ENCODE results near the gene TDG.

The TDG gene

DNA sequence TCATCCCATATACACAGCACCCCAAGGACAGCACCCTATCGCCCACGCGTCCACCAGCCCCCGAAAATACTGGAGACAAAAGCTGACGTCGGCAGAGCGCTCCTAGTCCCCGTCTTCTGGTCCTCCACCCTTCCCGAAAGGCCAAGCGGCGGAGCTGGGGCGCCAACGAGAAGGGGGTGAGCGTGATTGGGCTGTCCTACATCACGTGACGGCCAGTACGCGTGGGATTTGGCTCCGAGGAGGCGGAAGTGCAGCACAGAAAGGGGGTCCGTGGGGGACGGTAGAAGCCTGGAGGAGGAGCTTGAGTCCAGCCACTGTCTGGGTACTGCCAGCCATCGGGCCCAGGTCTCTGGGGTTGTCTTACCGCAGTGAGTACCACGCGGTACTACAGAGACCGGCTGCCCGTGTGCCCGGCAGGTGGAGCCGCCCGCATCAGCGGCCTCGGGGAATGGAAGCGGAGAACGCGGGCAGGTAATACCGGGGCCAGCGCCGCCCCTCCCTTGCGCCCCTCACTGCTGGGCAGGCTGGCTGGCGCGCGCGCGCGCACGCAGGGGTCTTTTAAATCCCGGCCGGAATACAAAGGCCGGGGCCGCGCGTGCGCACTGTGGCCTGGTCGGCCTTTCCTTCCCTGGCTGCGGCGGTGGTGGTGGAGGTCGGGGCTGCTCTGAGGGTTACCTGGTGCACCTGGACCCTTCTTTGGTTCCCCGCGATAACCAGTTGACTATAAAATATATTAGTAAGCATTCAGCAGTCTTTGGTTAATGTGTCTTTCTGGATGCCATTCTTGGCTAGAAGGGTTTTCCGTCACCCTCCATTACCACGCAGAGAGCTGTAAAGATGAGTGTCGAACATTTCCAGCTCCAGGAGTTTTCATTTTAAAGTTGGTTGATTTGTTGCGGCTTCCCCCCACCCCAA is at the start of gene TDG:
TDG (plus strand) TSS at position 283 of the 915 bp plus-strand sequence; CDS start at position 449, 166 bp downstream.
- H3K36me3 Mint-ChIP-seq (ENCODE audit: low read depth) = peaks cover 38% of the 10 kb centered on the region

DNA sequence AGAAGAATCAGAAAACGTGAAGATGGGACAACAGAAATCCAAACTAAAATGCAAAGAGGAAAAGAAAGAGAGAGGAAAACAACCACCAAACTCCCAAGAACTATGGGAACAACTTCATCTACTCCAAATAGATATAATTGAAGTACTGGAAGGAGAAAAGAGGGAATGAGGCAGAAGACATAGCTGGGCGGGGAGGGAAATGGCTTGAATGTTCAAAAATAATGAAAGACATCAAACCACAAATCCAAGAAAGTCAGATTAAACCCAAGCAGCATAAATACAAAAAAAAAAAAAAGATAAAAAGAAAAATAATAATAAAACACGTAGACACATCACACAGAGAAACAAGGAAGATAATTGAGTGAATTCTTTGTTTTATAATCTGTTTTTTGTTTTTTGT is 47.8 kb upstream of the TDG start:
- H3K27ac Mint-ChIP-seq = no peak overlapping the region
- H3K9me3 Mint-ChIP-seq = peaks cover 6% of the 10 kb centered on the region
- no peak overlapping the region for H3K4me3 Mint-ChIP-seq
- no peaks in the 10 kb centered on the region for H3K27me3 Mint-ChIP-seq
- DNase-seq (no peak), ATAC-seq (no peak)
- peaks cover 4% of the 10 kb centered on the region for H3K36me3 Mint-ChIP-seq (ENCODE audit: low read depth)
- no peaks in the 10 kb centered on the region for H3K4me1 Mint-ChIP-seq

More for the DNA sequence above, at the start of gene TDG:
- H3K27me3 Mint-ChIP-seq = no peaks in the 10 kb centered on the region
- DNase-seq = peak; percentile 96
- H3K4me3 Mint-ChIP-seq = peak within 1 kb of the TSS; percentile 99
- peaks cover 58% of the 10 kb centered on the region for H3K4me1 Mint-ChIP-seq
- ATAC-seq = peak; percentile 95
- H3K9me3 Mint-ChIP-seq = no peaks in the 10 kb centered on the region
- peak within 1 kb of the TSS; percentile 98 for H3K27ac Mint-ChIP-seq

DNA sequence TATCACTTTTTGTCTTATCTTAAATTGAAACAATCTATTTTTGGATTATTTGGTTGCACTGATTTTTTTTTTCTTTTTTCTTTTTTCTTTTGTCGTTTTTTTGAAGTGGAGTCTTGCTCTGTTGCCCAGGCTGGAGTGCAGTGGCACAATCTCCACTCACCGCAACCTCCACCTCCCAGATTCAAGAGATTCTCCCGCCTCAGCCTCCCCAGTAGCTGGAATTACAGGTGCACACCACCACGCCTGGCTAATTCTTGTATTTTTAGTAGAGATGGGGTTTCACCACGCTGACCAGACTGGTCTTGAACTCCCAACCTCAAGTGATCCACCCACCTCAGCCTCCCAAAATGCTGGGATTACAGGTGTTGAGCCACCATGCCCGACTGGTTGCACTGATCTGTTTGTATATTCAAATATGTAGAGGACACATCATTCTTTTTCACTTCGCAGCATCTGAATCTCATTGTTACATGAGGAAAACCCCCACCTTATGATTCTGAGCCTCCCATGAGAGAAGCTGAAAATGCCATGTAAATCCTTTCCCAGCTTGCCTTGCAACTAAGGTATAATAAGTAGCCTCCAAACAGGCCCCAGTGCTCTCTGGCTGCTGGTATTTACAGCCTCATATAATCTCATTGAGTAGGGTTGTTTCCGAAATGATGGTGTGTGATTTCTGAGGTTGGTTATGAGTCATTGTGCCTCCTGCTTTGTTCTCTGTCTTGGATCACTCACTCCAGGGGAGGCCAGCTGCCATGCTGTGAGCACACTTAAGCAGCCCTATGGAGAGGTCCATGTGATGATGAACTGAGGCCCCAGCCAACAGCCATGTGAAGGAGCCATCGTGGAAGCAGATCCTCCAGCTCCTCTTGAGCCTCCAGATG is 40.7 kb upstream of the TDG start:
- Mint-ChIP-seq H3K36me3 (ENCODE audit: low read depth) (peaks cover 17% of the 10 kb centered on the region), H3K4me1 (peaks cover 53% of the 10 kb centered on the region), H3K9me3 (no peaks in the 10 kb centered on the region), H3K27ac (peak overlapping the region; percentile 87), H3K27me3 (peaks cover 2% of the 10 kb centered on the region), H3K4me3 (peak overlapping the region; percentile 78)
- DNase-seq (peak; percentile 56), ATAC-seq (peak; percentile 59)

DNA sequence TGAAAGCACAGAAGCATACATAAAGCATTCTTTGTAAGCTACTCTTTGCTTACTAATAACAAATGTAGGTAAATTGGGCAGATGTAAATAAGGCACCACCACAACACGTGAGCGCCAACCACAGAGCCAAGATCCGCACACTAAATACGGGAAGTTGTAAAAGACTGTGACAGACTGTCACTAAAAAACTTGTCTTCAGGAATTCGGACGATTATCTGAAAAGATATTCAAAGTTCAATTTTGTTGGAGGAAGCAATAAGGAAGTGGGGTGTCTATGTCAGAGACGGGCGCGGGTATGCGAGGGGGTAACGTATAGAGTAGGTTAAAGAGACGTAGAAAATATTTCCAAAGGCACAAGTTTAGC is 37.0 kb upstream of the TDG start:
- peaks cover 52% of the 10 kb centered on the region for H3K36me3 Mint-ChIP-seq (ENCODE audit: low read depth)
- DNase-seq (peak; percentile 62), ATAC-seq (no peak)
- H3K27me3 Mint-ChIP-seq = peaks cover 7% of the 10 kb centered on the region
- H3K4me3 Mint-ChIP-seq = peak overlapping the region; percentile 90
- no peaks in the 10 kb centered on the region for H3K9me3 Mint-ChIP-seq
- H3K27ac Mint-ChIP-seq = peak overlapping the region; percentile 97
- H3K4me1 Mint-ChIP-seq = peaks cover 82% of the 10 kb centered on the region

DNA sequence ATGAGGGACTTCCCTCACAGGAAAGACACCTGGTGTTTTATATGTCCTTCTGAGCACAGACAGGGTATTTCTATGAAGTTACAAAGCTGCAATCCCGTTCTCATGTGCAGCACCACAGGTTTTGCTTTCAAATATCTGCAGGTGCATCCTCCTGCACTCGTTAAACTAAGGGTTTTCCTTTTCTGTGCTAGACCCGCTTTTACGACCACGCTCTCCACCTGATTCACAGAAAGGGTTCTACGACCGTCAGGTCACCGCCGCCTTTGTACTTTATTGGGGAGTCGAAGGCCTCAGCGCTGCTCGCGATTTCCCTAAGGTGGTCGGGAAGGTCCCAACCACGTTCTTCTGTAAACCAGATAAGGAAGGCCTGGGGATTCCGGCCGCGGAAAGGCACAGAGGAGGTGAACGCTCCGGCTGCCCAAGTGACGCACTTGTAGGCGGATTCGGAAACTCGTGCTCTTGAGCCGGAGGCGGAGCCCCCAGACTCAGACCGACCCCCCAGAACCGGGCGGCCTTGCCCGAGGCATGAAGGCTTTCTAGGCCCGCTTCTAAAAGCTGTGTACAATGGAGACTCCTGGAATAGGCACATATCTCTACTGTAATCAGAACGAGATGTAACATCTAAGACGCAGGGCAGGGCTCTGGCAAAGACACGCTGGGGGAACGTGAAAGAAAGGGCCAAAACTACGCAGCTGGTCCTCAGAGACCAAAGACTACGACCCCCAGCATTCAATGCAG is 36.5 kb upstream of the TDG start:
- Mint-ChIP-seq H3K27ac (peak overlapping the region; percentile 97), H3K27me3 (peaks cover 7% of the 10 kb centered on the region), H3K4me1 (peaks cover 82% of the 10 kb centered on the region), H3K36me3 (ENCODE audit: low read depth) (peaks cover 56% of the 10 kb centered on the region), H3K4me3 (peak overlapping the region; percentile 90), H3K9me3 (no peaks in the 10 kb centered on the region)
- ATAC-seq = peak; percentile 45
- peak; percentile 86 for DNase-seq

DNA sequence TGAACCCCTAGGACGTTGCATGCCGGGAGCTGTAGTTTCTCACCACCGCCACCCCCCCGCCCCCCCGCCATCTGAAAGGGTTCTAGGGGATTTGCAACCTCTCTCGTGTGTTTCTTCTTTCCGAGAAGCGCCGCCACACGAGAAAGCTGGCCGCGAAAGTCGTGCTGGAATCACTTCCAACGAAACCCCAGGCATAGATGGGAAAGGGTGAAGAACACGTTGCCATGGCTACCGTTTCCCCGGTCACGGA is 36.0 kb upstream of the TDG start:
- no peak for DNase-seq
- Mint-ChIP-seq H3K27me3 (peaks cover 7% of the 10 kb centered on the region), H3K4me1 (peaks cover 82% of the 10 kb centered on the region), H3K9me3 (no peaks in the 10 kb centered on the region), H3K4me3 (peak overlapping the region; percentile 90), H3K27ac (peak overlapping the region; percentile 97), H3K36me3 (ENCODE audit: low read depth) (peaks cover 60% of the 10 kb centered on the region)
- ATAC-seq = no peak

DNA sequence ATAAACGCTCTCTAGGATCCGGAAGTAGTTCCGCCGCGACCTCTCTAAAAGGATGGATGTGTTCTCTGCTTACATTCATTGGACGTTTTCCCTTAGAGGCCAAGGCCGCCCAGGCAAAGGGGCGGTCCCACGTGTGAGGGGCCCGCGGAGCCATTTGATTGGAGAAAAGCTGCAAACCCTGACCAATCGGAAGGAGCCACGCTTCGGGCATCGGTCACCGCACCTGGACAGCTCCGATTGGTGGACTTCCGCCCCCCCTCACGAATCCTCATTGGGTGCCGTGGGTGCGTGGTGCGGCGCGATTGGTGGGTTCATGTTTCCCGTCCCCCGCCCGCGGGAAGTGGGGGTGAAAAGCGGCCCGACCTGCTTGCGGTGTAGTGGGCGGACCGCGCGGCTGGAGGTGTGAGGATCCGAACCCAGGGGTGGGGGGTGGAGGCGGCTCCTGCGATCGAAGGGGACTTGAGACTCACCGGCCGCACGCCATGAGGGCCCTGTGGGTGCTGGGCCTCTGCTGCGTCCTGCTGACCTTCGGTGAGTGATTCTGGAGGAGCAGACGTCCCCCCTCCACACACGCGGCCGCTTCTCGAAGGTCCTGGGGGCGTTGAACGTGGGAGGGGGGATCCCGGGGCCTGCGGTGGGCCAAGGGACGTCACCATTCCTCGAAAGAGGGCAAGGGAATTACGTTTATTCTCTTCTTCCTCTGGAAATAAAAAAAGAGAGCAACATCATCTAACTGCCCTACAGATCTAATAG is 35.5 kb upstream of the TDG start, which contains the start of gene HSP90B1:
HSP90B1 (plus strand) TSS at position 377 of the 753 bp plus-strand sequence; CDS start at position 483, 106 bp downstream.
- H3K9me3 Mint-ChIP-seq = no peaks in the 10 kb centered on the region
- DNase-seq (peak; percentile 99), ATAC-seq (peak; percentile 60)
- H3K27ac Mint-ChIP-seq = peak within 1 kb of the TSS; percentile 97
- peaks cover 60% of the 10 kb centered on the region for H3K36me3 Mint-ChIP-seq (ENCODE audit: low read depth)
- H3K27me3 Mint-ChIP-seq = peaks cover 7% of the 10 kb centered on the region
- peak within 1 kb of the TSS; percentile 90 for H3K4me3 Mint-ChIP-seq
- peaks cover 82% of the 10 kb centered on the region for H3K4me1 Mint-ChIP-seq

DNA sequence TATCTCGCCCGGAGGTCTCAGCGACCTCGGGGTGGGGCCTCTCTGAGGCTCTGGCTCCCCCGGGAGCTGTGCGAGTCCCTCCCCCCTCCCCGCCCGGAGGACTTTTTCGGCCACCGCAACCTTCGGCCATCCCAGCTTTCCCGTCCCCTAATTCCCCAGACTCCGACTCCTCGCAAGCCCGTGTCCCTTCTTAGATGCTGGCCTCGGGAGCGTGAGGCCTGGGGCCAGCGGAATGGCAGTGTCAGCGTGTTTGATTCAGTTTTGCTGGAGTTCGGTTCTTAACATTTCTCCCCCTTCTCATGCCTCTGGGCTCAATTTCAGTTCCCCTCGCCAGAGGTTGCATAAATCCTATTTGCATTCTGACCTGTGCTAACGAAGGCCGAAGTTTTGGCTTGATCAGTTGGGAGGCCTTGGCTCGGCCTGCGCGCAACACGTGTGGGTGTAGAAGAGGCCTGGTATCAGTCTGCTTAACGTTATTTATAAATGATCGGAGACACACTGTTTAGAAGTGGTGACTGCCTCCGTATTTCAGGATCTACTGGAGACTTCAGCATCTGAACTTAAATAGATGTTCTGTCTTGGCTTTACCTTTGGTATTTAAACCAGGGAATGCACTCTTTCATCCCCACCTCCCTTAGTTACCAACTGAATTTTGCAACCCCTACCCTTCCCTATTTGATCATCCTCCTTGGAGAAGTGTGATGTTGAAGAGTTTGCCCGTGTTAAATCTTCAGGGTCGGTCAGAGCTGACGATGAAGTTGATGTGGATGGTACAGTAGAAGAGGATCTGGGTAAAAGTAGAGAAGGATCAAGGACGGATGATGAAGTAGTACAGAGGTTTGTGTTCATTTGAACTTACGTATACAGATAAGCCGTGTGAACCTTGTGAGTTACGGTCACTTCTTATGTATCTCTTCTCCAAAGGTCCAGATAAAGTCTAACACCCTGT is 34.6 kb upstream of the TDG start:
- DNase-seq (peak; percentile 41), ATAC-seq (no peak)
- H3K27ac Mint-ChIP-seq = peak overlapping the region; percentile 97
- no peaks in the 10 kb centered on the region for H3K9me3 Mint-ChIP-seq
- H3K4me1 Mint-ChIP-seq = peaks cover 82% of the 10 kb centered on the region
- H3K36me3 Mint-ChIP-seq (ENCODE audit: low read depth) = peaks cover 66% of the 10 kb centered on the region
- H3K4me3 Mint-ChIP-seq = peak overlapping the region; percentile 90
- H3K27me3 Mint-ChIP-seq = peaks cover 7% of the 10 kb centered on the region

DNA sequence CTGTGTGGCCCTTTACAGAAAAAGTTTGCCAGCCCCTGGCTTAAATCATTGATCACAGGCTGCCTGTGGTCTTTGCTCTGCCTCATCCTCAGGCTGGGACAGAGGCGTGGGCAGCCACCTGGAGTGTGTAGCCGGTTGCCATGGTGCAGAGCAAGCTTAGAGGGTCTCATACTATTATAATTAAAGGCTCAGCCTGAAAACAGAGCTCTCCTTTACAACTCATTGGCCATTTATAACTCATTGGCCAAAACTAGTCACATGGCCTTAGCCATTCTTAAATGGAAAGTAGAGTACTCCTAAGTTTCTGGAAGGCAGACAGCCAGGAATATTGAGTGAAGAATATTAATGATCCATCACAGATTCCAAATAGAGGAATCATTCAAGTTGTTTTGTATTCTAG is 32.4 kb upstream of the TDG start:
- peaks cover 7% of the 10 kb centered on the region for H3K27me3 Mint-ChIP-seq
- DNase-seq (no peak), ATAC-seq (no peak)
- peak overlapping the region; percentile 97 for H3K27ac Mint-ChIP-seq
- peak overlapping the region; percentile 90 for H3K4me3 Mint-ChIP-seq
- peaks cover 80% of the 10 kb centered on the region for H3K4me1 Mint-ChIP-seq
- peaks cover 76% of the 10 kb centered on the region for H3K36me3 Mint-ChIP-seq (ENCODE audit: low read depth)
- no peaks in the 10 kb centered on the region for H3K9me3 Mint-ChIP-seq

DNA sequence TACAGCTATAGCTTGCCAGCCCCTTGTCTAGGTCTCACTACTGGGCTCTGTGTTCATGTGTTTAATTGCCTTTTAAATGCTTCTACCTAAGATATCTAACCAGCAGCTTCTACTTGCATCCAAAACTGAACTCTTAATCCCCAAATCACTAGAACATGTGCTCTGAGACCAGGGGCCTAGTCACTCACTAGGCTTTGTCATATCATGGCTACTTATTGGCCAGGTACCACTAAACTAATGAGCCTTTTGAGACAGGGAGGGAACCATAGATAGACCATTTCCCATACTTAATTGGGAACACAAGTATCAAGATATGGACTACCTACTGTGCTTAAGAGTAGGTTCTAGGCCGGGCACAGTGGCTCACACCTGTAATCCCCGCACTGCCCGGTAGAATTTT is 29.0 kb upstream of the TDG start:
- DNase-seq (no peak), ATAC-seq (no peak)
- H3K27ac Mint-ChIP-seq = peak overlapping the region; percentile 78
- peaks cover 77% of the 10 kb centered on the region for H3K4me1 Mint-ChIP-seq
- no peaks in the 10 kb centered on the region for H3K9me3 Mint-ChIP-seq
- H3K27me3 Mint-ChIP-seq = no peaks in the 10 kb centered on the region
- peaks cover 90% of the 10 kb centered on the region for H3K36me3 Mint-ChIP-seq (ENCODE audit: low read depth)
- no peak overlapping the region for H3K4me3 Mint-ChIP-seq

DNA sequence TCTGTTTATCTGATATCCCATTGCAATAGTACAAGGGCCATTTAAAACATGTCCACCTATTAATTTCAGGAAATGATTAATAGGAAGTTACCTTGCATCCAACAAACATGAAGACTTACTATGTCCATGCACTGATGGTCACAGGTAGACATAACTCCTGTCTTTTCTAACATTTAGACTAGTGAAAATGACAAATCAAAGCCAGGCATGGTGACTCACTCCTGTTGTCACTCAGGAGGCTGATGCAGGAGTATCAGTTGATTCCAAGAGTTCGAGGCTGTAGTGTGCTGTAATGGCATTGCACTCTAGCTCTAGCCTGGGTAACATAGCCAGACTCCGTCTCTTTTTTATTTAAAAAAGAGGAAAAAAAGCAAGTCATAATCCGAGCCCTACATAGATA is 20.7 kb upstream of the TDG start:
- Mint-ChIP-seq H3K27ac (no peak overlapping the region), H3K9me3 (no peaks in the 10 kb centered on the region), H3K4me1 (peaks cover 55% of the 10 kb centered on the region), H3K36me3 (ENCODE audit: low read depth) (peaks cover 93% of the 10 kb centered on the region), H3K4me3 (no peak overlapping the region), H3K27me3 (no peaks in the 10 kb centered on the region)
- ATAC-seq (peak; percentile 50), DNase-seq (no peak)

DNA sequence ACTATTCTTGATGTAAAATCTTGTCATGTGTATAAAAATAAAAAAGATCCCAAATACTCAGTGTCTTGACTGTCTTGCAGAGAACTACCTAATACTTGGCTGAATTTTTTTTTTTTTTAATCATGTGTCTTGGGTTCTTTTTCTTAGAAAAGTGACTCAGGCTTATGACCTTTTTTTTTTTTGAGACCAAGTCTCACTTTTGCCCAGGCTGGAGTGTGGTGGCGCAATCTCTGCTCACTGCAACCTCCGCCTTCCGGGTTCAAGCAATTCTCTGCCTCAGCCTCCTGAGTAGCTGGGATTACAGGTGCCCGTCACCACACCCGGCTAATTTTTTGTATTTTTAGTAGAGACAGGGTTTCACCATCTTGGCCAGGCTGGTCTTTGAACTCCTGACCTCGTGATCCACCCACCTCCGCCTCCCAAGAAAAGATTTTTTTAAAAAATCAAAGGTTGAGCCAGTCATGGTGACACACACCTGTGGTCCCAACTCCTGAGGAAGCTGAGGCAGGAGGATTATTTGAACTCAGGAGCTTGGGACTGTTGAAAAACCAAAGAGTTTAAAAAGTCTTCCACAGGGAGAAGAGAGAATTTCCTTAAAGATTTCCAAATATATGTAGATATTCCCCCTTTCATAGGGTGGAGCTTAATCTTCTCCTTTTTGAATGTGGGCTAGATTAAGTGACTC is 17.7 kb upstream of the TDG start:
- peaks cover 57% of the 10 kb centered on the region for H3K4me1 Mint-ChIP-seq
- H3K4me3 Mint-ChIP-seq = no peak overlapping the region
- H3K9me3 Mint-ChIP-seq = no peaks in the 10 kb centered on the region
- DNase-seq (no peak), ATAC-seq (no peak)
- H3K36me3 Mint-ChIP-seq (ENCODE audit: low read depth) = peaks cover 88% of the 10 kb centered on the region
- H3K27me3 Mint-ChIP-seq = no peaks in the 10 kb centered on the region
- peak overlapping the region; percentile 40 for H3K27ac Mint-ChIP-seq

Data from activated naive CD8-positive, alpha-beta T cell treated with anti-CD3 and anti-CD28 coated beads, Interleukin-2, amount 50 U/mL, for 24 hours (primary cell).